Transverse colon (tissue), 4 donors: ENCODE data around the gene NXPH2. TPM values are rescaled to one million over a fixed set of nuclear protein-coding genes. Genes with fewer than 3 reads are reported as not detected.

ENCODE experiments used
- DNase-seq: peaks from one replicate; pipeline ENCODE4 v3.0.0-alpha.2; 2019
- H3K27ac ChIP-seq, 4 donors: fragments of 200-600 bp; sonication (generic); 2 replicates each; pipeline ENCODE4 v1.5.1; 2016 to 2018; ENCODE audit warnings: inconsistent platforms in 4 of 4
- H3K27me3 ChIP-seq: fragments of 200-600 bp; sonication (generic); 2 replicates; pipeline ENCODE4 v1.5.1; 2017; ENCODE audit warnings: inconsistent platforms
- H3K36me3 ChIP-seq, 4 donors: fragments of 200-600 bp; sonication (generic); 2 replicates each; pipeline ENCODE4 v1.5.1; 2017 to 2019; ENCODE audit warnings: inconsistent platforms in 4 of 4
- H3K4me1 ChIP-seq, 4 donors: fragments of 200-600 bp; sonication (generic); 2 replicates each; pipeline ENCODE4 v1.5.1; 2017 to 2020; ENCODE audit warnings: inconsistent platforms in 4 of 4
- H3K4me3 ChIP-seq, 4 donors: fragments of 200-600 bp; sonication (generic); 1 replicate in 1 of 4; 2 replicates in 3 of 4; pipeline versions ENCODE4 v1.5.1 to v1.6.1; 2017 to 2019; ENCODE audit warnings: inconsistent platforms in 4 of 4
- H3K9me3 ChIP-seq, 2 donors: fragments of 200-600 bp; sonication (generic); 2 replicates each; pipeline ENCODE4 v1.5.1; 2017 to 2019; ENCODE audit warnings: inconsistent platforms in 2 of 2
- EP300 ChIP-seq: sonication (generic); formaldehyde crosslinking; IDR thresholded peaks from one replicate; pipeline ENCODE4 v1.6.1; 2017; ENCODE audit warnings: antibody characterized with exemption, low read depth
- POLR2A ChIP-seq: fragments of 450-650 bp; IDR thresholded peaks from one replicate; pipeline ENCODE4 v1.6.1; 2016; ENCODE audit warnings: antibody characterized with exemption, mild to moderate bottlenecking, moderate library complexity
- POLR2AphosphoS5 ChIP-seq, 3 donors: sonication (generic); formaldehyde crosslinking; IDR thresholded peaks; one replicate each; pipeline ENCODE4 v1.6.1; 2016; ENCODE audit warnings: antibody characterized with exemption in 3 of 3
- WGBS, 2 donors: methylation state at CpG; one replicate each; pipeline ENCODE4 v1.1.5; 2018; ENCODE audit warnings: low coverage in 1 of 2; 5-methylcytosine and 5-hydroxymethylcytosine counted together
- in situ Hi-C, 4 donors: fragments of 200-750 bp; cut with MboI; loops; one replicate each; pipeline versions ENCODE4 v1.15.0 to v1.15.1; 2017; ENCODE audit warnings: low sequenced_read_pairs in 3 of 4, low pct_ligation_motif_present in 1 of 4, low pct_unique_long_range_greater_than_20kb in 1 of 4
- intact Hi-C: fragments of 100-400 bp; cut with DNase I; formaldehyde crosslinking; loops from one replicate; pipeline ENCODE4 v1.15.1; 2023; ENCODE audit warnings: low total_unique reads
- total RNA-seq, 4 donors: library from RNA; depleted of rRNA; stranded (reverse); fragments of >200 nt; gene quantifications; one replicate each; pipeline ENCODE4 v1.1.0, GENCODE V29; 2016
- TF ChIP-seq, protein P1 (sequence below), 5 experiments: fragments of 200-600 bp in 3 of 5; fragments of 450-650 bp in 2 of 5; sonication (generic) in 3 of 5; IDR thresholded peaks; 1 replicate in 2 of 5; 2 replicates in 3 of 5; pipeline ENCODE4 v1.5.1; 2016 to 2017; ENCODE audit warnings: antibody characterized with exemption in 5 of 5, inconsistent platforms in 3 of 5, mild to moderate bottlenecking in 2 of 5, moderate library complexity in 1 of 5

Gene NXPH2
- total RNA-seq, 4 donors from 2014 or later, result not detected

DNA sequence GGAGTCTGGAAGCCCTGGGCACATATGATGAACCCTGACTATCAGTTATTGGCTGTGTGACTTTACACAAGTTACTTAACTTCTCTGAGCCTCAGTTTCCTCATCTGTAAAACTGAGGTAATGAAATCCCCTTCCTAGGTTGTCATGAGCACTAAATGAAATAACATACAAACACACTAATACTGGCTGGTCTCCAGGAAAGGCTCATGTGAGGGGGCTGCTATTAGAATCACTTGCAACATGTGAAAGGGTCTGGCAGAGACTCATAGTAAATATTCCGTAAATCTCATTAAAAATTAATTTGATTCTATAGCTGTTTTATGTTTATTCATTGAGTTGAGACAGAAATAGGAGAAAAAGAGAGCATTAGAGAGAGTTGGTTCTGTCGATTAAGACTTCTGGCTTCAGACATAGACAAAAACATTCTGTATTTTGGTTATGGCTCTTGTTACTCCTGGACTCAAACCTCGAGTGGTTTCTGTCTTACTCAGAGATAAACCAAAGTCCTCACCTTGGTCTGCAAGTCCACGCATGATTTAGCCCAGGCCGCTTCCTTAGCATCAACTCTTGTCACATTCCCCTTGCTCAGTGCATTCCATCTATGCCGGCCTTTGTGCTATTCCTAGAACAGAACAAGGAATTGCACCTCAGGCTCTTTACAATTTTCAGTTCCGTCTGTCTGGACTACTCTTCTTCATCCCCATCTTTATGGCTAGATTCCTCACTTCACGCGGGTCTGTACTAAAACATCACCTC is 139.1 kb downstream of the NXPH2 start:
- no peaks in the 10 kb centered on the region for H3K27me3 ChIP-seq
- no peak overlapping the region for H3K27ac ChIP-seq
- no peak for DNase-seq
- no peak overlapping the region for H3K4me3 ChIP-seq
- H3K4me1 ChIP-seq, result no peaks in the 10 kb centered on the region
- TF ChIP-seq EP300, result no peak
- TF ChIP-seq, protein P1, sequence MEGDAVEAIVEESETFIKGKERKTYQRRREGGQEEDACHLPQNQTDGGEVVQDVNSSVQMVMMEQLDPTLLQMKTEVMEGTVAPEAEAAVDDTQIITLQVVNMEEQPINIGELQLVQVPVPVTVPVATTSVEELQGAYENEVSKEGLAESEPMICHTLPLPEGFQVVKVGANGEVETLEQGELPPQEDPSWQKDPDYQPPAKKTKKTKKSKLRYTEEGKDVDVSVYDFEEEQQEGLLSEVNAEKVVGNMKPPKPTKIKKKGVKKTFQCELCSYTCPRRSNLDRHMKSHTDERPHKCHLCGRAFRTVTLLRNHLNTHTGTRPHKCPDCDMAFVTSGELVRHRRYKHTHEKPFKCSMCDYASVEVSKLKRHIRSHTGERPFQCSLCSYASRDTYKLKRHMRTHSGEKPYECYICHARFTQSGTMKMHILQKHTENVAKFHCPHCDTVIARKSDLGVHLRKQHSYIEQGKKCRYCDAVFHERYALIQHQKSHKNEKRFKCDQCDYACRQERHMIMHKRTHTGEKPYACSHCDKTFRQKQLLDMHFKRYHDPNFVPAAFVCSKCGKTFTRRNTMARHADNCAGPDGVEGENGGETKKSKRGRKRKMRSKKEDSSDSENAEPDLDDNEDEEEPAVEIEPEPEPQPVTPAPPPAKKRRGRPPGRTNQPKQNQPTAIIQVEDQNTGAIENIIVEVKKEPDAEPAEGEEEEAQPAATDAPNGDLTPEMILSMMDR (IDR thresholded peaks at IDR 0.05), result no peak
- TF ChIP-seq POLR2AphosphoS5 (IDR thresholded peaks at IDR 0.05), result no peak
- no peak for TF ChIP-seq POLR2A
- H3K36me3 ChIP-seq, result no peaks in the 10 kb centered on the region
- WGBS, 2 donors, result 60 to 65% methylated on average over 9 of the region's 9 CpGs
- intact Hi-C loops (no loop called here), in situ Hi-C loops (no loop called here)
- no peaks in the 10 kb centered on the region for H3K9me3 ChIP-seq

DNA sequence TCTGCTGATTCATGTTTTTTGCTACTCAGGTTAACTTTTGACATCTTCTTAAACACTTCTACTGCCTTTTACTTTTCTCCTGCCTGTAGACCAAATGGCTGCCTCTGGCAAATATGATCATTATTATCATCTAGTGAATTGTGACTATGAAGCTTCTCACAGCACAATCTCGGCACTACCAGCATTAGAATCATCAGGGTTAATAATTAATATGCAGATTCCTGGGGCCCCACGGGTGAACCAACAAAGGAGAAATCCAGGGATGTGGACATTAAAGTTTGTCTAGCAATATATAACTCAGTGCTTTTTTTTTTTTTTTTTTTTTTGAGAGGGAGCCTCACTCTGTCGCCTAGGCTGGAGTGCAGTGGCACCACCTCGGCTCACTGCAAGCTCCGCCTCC is 142.5 kb downstream of the NXPH2 start:
- Histone ChIP-seq H3K4me1 (no peaks in the 10 kb centered on the region), H3K27me3 (no peaks in the 10 kb centered on the region), H3K36me3 (no peaks in the 10 kb centered on the region), H3K27ac (no peak overlapping the region), H3K4me3 (no peak overlapping the region), H3K9me3 (peaks cover 0 to 2% of the 10 kb centered on the region in 2 donors)
- in situ Hi-C loops, result no loop called here
- intact Hi-C loops, result no loop called here
- TF ChIP-seq, protein P1 (IDR thresholded peaks at IDR 0.05), result no peak
- TF ChIP-seq EP300 (no peak), POLR2A (no peak), POLR2AphosphoS5 (IDR thresholded peaks at IDR 0.05) (no peak)
- no peak for DNase-seq
- WGBS, 2 donors, result 70 to 74% methylated on average over 3 to 5 of the region's 5 CpGs

DNA sequence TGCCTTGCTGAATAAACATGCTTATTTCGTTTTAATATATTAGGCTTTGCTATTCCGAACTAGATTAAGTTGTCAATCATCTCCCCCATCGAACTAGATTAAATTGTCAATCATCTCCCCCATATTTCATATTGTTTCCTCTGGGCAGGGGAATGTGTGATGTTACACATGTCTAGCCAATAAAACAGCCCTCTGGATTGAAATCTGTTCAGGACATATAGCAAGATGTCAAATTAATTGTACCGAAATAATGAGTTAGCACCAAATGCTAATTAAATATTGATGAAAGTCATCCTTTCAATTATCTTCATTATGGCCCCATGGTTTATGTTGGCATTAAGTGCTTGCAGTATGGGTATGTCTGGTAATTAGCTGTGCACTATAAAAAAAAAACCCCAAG is 143.1 kb downstream of the NXPH2 start:
- DNase-seq, result no peak
- TF ChIP-seq EP300 (no peak), POLR2A (no peak), POLR2AphosphoS5 (IDR thresholded peaks at IDR 0.05) (no peak)
- TF ChIP-seq, protein P1 (IDR thresholded peaks at IDR 0.05), result no peak
- WGBS, 2 donors, result 89 to 93% methylated on average over 4 of the region's 4 CpGs
- no peaks in the 10 kb centered on the region for H3K27me3 ChIP-seq
- peaks cover 0 to 2% of the 10 kb centered on the region in 2 donors for H3K9me3 ChIP-seq
- no peak overlapping the region for H3K27ac ChIP-seq
- H3K4me1 ChIP-seq, result no peaks in the 10 kb centered on the region
- intact Hi-C loops, result no loop called here
- H3K4me3 ChIP-seq, result no peak overlapping the region
- in situ Hi-C loops, result no loop called here
- H3K36me3 ChIP-seq, result no peaks in the 10 kb centered on the region

DNA sequence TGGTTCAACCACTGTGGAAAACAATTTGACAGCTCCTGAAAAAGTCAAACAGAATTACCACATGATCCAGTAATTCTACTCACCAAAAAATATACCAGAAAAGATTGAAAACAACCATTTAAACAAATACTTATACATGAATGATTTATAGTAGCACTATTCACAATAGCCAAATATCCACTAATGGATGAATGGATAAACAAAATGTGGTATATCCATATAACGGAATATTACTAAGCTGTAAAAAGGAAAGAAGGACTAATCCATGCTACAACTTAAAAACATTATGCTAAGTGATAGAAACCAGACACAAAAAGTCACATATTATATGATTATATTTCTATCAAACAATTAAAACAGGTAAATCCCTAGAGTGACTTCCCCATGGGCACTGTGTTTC is 147.1 kb downstream of the NXPH2 start:
- 88 to 92% methylated on average over 1 of the region's 1 CpG for WGBS, 2 donors
- intact Hi-C loops, result no loop called here
- Histone ChIP-seq H3K27me3 (no peaks in the 10 kb centered on the region), H3K36me3 (no peaks in the 10 kb centered on the region), H3K9me3 (peaks cover 0 to 2% of the 10 kb centered on the region in 2 donors), H3K4me1 (no peaks in the 10 kb centered on the region), H3K27ac (no peak overlapping the region), H3K4me3 (no peak overlapping the region)
- no peak for DNase-seq
- TF ChIP-seq POLR2A, result no peak
- TF ChIP-seq, protein P1 (IDR thresholded peaks at IDR 0.05), result no peak
- no peak for TF ChIP-seq POLR2AphosphoS5 (IDR thresholded peaks at IDR 0.05)
- no peak for TF ChIP-seq EP300
- in situ Hi-C loops, result no loop called here
